HEK293 (cell line): ENCODE results near the gene NRG2.

Source experiments
- CTCF ChIA-PET: fragments of 350-600 bp; formaldehyde crosslinking; extraction: SDS; loops from one replicate; lab custom pipeline; 2021; ENCODE audit warnings: antibody characterized with exemption; lab: Yijun Ruan, JAX
- POLR2A ChIA-PET: fragments of 300-600 bp; formaldehyde crosslinking; extraction: SDS; loops from one replicate; lab custom pipeline; 2020; ENCODE audit warnings: antibody characterized with exemption, inconsistent platforms; lab: Yijun Ruan, JAX
- H3K27ac ChIP-seq: fragments of 200-500 bp; sonication (Bioruptor generic); 2 replicates; pipeline ENCODE4 v1.5.1; 2014; ENCODE audit warnings: low read depth, low read length, control low read depth, inconsistent platforms; ENCODE audit errors: extremely low read depth
- H3K36me3 ChIP-seq, 2 experiments: fragments of 200-500 bp in 1 of 2; sonication (Bioruptor generic) in 1 of 2; 1 replicate in 1 of 2; 2 replicates in 1 of 2; pipeline ENCODE4 v1.5.1; 2014 to 2017; ENCODE audit warnings: inconsistent platforms in 2 of 2, low read length in 2 of 2; ENCODE audit not compliant: control insufficient read depth in 2 of 2, insufficient read depth in 1 of 2
- H3K4me1 ChIP-seq: fragments of 200-500 bp; sonication (Bioruptor generic); 2 replicates; pipeline ENCODE4 v1.5.1; 2014; ENCODE audit warnings: mild to moderate bottlenecking, low read length, inconsistent platforms; ENCODE audit not compliant: control insufficient read depth, insufficient read depth
- H3K4me3 ChIP-seq: 2 replicates; pipeline ENCODE4 v1.5.1; 2011; ENCODE audit warnings: low read depth, mild to moderate bottlenecking, control low read depth, low read length, moderate library complexity
- H3K9me3 ChIP-seq: fragments of 200-500 bp; sonication (Bioruptor generic); 2 replicates; pipeline ENCODE4 v1.5.1; 2014; ENCODE audit warnings: low read depth, low read length, inconsistent platforms; ENCODE audit not compliant: control insufficient read depth, insufficient read depth
- GLI2 ChIP-seq: fragments of 450-650 bp; formaldehyde crosslinking; IDR thresholded peaks from 2 replicates; pipeline ENCODE4; 2017; ENCODE audit warnings: missing biosample characterization, missing genetic modification characterization, low read depth, borderline replicate concordance
- KLF10 ChIP-seq: fragments of 450-650 bp; IDR thresholded peaks from 2 replicates; pipeline ENCODE4 v1.5.1; 2018; ENCODE audit warnings: missing biosample characterization, mild to moderate bottlenecking, missing genetic modification characterization
- KLF8 ChIP-seq: fragments of 450-650 bp; formaldehyde crosslinking; IDR thresholded peaks from 2 replicates; pipeline ENCODE4 v1.5.1; 2016; ENCODE audit warnings: missing biosample characterization, missing genetic modification characterization
- REST ChIP-seq: fragments of 450-650 bp; formaldehyde crosslinking; IDR thresholded peaks from 2 replicates; pipeline ENCODE4 v1.5.1; 2016; ENCODE audit warnings: missing biosample characterization, missing genetic modification characterization
- SCRT1 ChIP-seq: fragments of 450-650 bp; formaldehyde crosslinking; IDR thresholded peaks from 2 replicates; pipeline ENCODE4 v1.5.1; 2016; ENCODE audit warnings: missing biosample characterization, missing genetic modification characterization, borderline replicate concordance
- ZBTB20 ChIP-seq: fragments of 450-650 bp; formaldehyde crosslinking; IDR thresholded peaks from 2 replicates; pipeline ENCODE4 v1.5.1; 2016; ENCODE audit warnings: missing biosample characterization, missing genetic modification characterization
- ZNF114 ChIP-seq: fragments of 450-650 bp; formaldehyde crosslinking; IDR thresholded peaks from 2 replicates; pipeline ENCODE4 v1.5.0; 2017; ENCODE audit warnings: missing biosample characterization, missing genetic modification characterization
- ZNF121 ChIP-seq: fragments of 450-650 bp; formaldehyde crosslinking; IDR thresholded peaks from 2 replicates; pipeline ENCODE4 v1.5.1; 2016; ENCODE audit warnings: missing biosample characterization, missing genetic modification characterization
- ZNF140 ChIP-seq: fragments of 450-650 bp; formaldehyde crosslinking; IDR thresholded peaks from 2 replicates; pipeline ENCODE4 v1.5.1; 2016; ENCODE audit warnings: missing biosample characterization, missing genetic modification characterization
- ZNF146 ChIP-seq: fragments of 450-650 bp; formaldehyde crosslinking; IDR thresholded peaks from 2 replicates; pipeline ENCODE4 v1.5.1; 2016; ENCODE audit warnings: missing biosample characterization, missing genetic modification characterization
- ZNF16 ChIP-seq: fragments of 450-650 bp; formaldehyde crosslinking; IDR thresholded peaks from 2 replicates; pipeline ENCODE4 v1.5.1; 2016; ENCODE audit warnings: low read depth, missing biosample characterization, missing genetic modification characterization
- ZNF311 ChIP-seq: fragments of 450-650 bp; formaldehyde crosslinking; IDR thresholded peaks from 2 replicates; pipeline ENCODE4 v1.5.1; 2017; ENCODE audit warnings: missing biosample characterization, missing genetic modification characterization, borderline replicate concordance
- ZNF366 ChIP-seq: fragments of 450-650 bp; formaldehyde crosslinking; conservative IDR thresholded peaks from 2 replicates; pipeline ENCODE4 v1.5.1; 2016; ENCODE audit warnings: missing biosample characterization, missing genetic modification characterization
- ZNF433 ChIP-seq: fragments of 450-650 bp; formaldehyde crosslinking; IDR thresholded peaks from 2 replicates; pipeline ENCODE4 v1.5.1; 2016; ENCODE audit warnings: missing biosample characterization, missing genetic modification characterization, low read depth
- ZNF548 ChIP-seq: fragments of 450-650 bp; formaldehyde crosslinking; IDR thresholded peaks from 2 replicates; pipeline ENCODE4 v1.5.1; 2016; ENCODE audit warnings: missing biosample characterization, missing genetic modification characterization
- ZNF549 ChIP-seq: fragments of 450-650 bp; IDR thresholded peaks from 2 replicates; pipeline ENCODE4 v1.5.1; 2018; ENCODE audit warnings: missing biosample characterization, missing genetic modification characterization, mild to moderate bottlenecking, inconsistent platforms, moderate library complexity
- ZNF626 ChIP-seq: fragments of 450-650 bp; sonication (Bioruptor Pico); formaldehyde crosslinking; IDR thresholded peaks from 2 replicates; pipeline ENCODE4 v1.5.1; 2018; ENCODE audit warnings: missing biosample characterization, missing genetic modification characterization, inconsistent platforms
- ZNF664 ChIP-seq: fragments of 450-650 bp; formaldehyde crosslinking; IDR thresholded peaks from 2 replicates; pipeline ENCODE4 v1.5.1; 2016; ENCODE audit warnings: missing biosample characterization, missing genetic modification characterization
- ZNF747 ChIP-seq: fragments of 450-650 bp; formaldehyde crosslinking; IDR thresholded peaks from 2 replicates; pipeline ENCODE4 v1.5.1; 2016; ENCODE audit warnings: missing biosample characterization, missing genetic modification characterization
- TF ChIP-seq, protein P1 (sequence below): fragments of 450-650 bp; formaldehyde crosslinking; IDR thresholded peaks from 2 replicates; pipeline ENCODE4 v1.5.1; 2016; ENCODE audit warnings: missing biosample characterization, missing genetic modification characterization
- TF ChIP-seq, protein P2 (sequence below): fragments of 450-650 bp; formaldehyde crosslinking; IDR thresholded peaks from 2 replicates; pipeline ENCODE4 v1.5.1; 2016; ENCODE audit warnings: missing biosample characterization, missing genetic modification characterization
- TF ChIP-seq, protein P3 (sequence below): IDR thresholded peaks from 2 replicates; pipeline ENCODE4 v1.6.1; 2011; ENCODE audit warnings: mild to moderate bottlenecking, low read depth, low read length, borderline replicate concordance

NRG2 gene

DNA sequence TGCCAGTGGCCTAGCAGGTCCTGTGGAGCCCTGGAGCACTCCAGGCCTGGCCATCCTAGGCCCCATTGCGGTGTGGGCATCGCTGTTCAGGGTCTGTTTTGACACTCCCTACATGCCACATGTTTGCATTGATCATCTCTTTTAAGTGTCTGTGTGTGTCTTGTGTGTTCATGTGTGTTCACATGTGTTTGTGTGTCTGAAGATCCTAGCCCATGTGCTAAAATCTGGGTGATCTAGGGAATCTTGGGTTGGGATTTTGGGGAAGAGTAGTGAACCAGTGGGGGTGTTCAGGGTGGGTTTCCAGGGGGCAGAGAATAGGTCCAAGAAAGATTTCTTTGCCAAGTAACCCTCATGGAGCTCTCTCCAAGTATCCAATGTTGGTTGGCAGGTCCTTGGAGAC is 239.1 kb downstream of the NRG2 start:
- H3K9me3 ChIP-seq: no peaks in the 10 kb centered on the region
- TF ChIP-seq ZNF114 (tag by site-specific recombination) (no peak), ZNF146 (no peak), KLF10 (tag by site-specific recombination) (no peak), ZNF549 (no peak), KLF8 (tag by site-specific recombination) (no peak), ZNF548 (tag by site-specific recombination) (no peak), ZBTB20 (no peak), ZNF366 (tag by site-specific recombination) (no peak), ZNF664 (tag by site-specific recombination) (no peak), ZNF311 (tag by site-specific recombination) (no peak)
- TF ChIP-seq, protein P1, sequence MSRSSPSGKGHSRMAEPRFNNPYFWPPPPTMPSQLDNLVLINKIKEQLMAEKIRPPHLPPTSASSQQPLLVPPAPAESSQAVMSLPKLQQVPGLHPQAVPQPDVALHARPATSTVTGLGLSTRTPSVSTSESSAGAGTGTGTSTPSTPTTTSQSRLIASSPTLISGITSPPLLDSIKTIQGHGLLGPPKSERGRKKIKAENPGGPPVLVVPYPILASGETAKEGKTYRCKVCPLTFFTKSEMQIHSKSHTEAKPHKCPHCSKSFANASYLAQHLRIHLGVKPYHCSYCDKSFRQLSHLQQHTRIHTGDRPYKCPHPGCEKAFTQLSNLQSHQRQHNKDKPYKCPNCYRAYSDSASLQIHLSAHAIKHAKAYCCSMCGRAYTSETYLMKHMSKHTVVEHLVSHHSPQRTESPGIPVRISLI (tag by site-specific recombination): no peak
- TF ChIP-seq, all 188 proteins: peak for 0
- CTCF ChIA-PET: interaction anchor here (0.5 kb wide), 1 partner anchor 148 kb away, joined by 4 read pairs; no protein-coding TSS in a partner anchor

GRCh38 chr5:139799359-139799758 is 243.7 kb downstream of the NRG2 start:
- CTCF ChIA-PET: interaction anchor here (0.7 to 4.9 kb wide), 6 partner anchors 12 to 397 kb away, joined by 3 to 43 read pairs (median 3); no protein-coding TSS in a partner anchor
- Histone ChIP-seq H3K4me3 (no peak overlapping the region), H3K27ac (no peak overlapping the region), H3K36me3 (no peaks in the 10 kb centered on the region), H3K4me1 (no peaks in the 10 kb centered on the region), H3K9me3 (no peaks in the 10 kb centered on the region)
- TF ChIP-seq ZNF433 (tag by site-specific recombination) (no peak), GLI2 (no peak), SCRT1 (tag by site-specific recombination) (no peak), ZNF121 (tag by site-specific recombination) (no peak), REST (tag by site-specific recombination) (no peak), ZNF16 (tag by site-specific recombination) (no peak), ZNF140 (tag by site-specific recombination) (no peak), ZNF747 (no peak), ZNF626 (tag by site-specific recombination) (no peak)
- TF ChIP-seq, protein P2, sequence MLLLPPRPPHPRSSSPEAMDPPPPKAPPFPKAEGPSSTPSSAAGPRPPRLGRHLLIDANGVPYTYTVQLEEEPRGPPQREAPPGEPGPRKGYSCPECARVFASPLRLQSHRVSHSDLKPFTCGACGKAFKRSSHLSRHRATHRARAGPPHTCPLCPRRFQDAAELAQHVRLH: no peak
- TF ChIP-seq, protein P3, sequence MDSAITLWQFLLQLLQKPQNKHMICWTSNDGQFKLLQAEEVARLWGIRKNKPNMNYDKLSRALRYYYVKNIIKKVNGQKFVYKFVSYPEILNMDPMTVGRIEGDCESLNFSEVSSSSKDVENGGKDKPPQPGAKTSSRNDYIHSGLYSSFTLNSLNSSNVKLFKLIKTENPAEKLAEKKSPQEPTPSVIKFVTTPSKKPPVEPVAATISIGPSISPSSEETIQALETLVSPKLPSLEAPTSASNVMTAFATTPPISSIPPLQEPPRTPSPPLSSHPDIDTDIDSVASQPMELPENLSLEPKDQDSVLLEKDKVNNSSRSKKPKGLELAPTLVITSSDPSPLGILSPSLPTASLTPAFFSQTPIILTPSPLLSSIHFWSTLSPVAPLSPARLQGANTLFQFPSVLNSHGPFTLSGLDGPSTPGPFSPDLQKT: no peak
- TF ChIP-seq, protein P1 (tag by site-specific recombination): no peak
- POLR2A ChIA-PET: no interaction called here

More for the DNA sequence above, 239.1 kb downstream of the NRG2 start:
- Histone ChIP-seq H3K4me1 (no peaks in the 10 kb centered on the region), H3K36me3 (no peaks in the 10 kb centered on the region), H3K27ac (no peak overlapping the region), H3K4me3 (no peak overlapping the region)
- POLR2A ChIA-PET: no interaction called here
